NCI-H187 treated with DMSO at 0.1 percent for 48 hours (cell line): ENCODE data around the gene HRAS.

Experiments used
- DNase-seq: peaks from one replicate; lab custom pipeline; 2025; lab: John Stamatoyannopoulos, UW

The HRAS gene

DNA sequence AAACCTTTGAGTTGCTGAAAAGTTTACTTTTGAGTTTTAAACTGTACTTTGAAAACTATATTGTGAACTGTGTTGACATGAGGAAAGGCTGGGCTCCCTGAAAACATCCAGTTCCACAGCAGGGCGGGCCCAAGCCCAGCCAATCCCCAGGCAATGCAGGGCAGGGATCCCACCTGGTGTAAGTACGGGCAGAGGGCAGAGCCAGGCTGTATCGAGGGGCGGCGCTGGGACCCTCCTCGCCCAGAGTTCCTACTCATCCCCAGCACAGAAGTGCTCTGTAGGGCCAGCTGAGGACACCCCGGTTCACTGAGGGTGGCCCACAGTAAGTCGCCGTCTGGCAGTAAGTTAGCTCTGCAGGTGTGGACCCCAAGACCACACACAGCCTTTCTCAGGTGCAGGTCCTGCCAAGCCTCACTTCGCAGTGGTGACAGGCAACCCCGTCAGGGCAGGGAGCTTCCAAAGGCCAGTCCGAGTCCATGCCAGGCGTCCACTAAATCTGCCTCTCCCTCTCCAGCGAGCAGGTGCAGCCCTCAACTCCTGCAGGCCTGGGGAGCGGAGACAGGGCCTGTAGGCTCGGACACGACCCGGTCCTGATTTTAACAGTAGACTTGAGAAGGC is 31.7 kb upstream of the HRAS start:
- DNase-seq: no peak

DNA sequence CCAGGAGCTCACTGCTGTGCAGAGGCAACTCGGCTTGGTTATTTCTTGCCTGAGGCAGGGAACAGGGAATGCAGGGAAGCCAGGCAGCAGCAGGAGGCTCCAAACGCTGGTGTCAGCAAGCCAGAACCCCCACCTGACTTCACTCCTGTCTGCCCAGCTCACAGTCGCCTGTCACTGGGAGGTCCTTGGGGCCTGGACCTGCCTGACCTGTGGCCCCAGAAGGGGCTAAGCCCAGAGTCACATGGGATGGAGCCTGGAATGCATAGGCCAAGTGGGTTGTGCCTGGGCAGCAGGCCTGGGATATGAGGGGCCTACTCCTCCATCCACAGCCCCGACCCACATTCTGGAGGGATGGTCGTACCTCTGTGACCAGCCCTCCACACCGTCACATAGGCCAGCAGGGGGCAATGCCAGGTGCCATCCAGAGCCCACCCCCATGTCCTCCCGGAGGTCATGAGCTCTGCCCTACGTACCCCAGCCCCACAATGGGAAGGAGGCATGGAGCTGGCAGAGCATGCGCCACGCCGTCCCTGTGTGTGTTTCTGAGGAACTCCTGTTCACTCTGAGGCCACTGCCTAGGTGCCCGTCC is 30.6 kb upstream of the HRAS start:
- DNase-seq: no peak

DNA sequence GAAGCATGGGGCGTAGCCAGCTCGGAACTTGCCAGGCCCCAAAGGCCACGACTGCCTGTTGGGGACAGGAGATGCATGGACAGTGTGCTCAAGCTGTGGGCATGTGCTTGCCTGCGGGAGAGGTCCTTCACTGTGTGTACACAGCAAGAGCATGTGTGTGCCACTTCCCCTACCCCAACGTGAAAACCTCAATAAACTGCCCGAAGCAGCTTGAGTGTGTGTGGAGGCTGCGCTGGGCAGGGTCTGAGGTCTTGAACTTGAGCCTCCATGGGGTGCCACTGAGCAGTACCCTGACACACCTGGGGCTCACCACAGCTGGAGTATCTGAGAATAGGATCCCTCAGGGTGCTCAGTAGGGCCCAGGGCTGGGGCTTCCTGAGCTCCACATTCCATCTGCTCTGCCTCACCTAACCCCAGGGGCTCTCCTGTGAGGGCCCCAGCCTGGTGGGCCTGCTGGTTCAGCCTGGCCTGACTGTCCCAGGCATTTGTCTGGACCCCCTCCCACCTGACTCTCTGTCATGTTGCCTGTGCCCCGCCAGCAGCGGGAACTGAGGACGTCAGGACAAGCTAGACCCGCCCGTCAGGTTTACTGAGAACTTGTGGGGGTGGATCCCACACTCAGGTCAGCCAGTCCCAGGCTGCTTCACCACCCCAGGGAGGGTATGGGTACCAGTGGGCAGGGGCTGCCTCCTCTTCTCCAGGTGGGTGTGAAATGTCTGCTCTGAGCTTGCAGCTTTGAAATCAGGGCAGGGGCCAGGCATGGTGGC is 28.6 kb upstream of the HRAS start:
- no peak for DNase-seq

DNA sequence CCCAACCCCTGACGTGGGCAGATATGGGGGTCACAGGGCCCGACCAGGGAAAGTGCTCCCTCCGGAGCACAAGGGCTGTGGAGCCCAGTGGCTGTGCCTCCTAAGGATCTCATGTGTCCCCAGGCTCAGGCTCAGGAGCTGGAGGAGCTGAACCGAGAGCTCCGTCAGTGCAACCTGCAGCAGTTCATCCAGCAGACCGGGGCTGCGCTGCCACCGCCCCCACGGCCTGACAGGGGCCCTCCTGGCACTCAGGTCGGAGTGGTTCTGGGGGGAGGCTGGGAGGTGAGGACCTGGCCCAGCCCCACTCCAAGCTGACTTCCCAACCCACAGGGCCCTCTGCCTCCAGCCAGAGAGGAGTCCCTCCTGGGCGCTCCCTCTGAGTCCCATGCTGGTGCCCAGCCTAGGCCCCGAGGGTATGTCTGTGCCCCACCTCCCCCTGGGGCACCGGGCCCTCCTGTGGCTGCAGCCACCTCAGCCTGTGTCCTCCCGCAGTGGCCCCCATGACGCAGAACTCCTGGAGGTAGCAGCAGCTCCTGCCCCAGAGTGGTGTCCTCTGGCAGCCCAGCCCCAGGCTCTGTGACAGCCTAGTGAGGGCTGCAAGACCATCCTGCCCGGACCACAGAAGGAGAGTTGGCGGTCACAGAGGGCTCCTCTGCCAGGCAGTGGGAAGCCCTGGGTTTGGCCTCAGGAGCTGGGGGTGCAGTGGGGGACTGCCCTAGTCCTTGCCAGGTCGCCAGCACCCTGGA is 27.9 kb upstream of the HRAS start:
- no peak for DNase-seq

DNA sequence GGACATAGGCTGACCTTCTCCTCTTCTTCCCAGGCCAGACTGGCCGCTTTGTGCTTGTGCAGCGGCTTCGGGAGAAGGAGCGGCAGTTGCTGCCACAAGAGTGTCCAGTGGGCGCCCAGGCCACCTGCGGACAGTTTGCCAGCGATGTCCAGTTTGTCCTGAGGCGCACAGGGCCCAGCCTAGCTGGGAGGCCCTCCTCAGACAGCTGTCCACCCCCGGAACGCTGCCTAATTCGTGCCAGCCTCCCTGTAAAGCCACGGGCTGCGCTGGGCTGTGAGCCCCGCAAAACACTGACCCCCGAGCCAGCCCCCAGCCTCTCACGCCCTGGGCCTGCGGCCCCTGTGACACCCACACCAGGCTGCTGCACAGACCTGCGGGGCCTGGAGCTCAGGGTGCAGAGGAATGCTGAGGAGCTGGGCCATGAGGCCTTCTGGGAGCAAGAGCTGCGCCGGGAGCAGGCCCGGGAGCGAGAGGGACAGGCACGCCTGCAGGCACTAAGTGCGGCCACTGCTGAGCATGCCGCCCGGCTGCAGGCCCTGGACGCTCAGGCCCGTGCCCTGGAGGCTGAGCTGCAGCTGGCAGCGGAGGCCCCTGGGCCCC is 26.8 kb upstream of the HRAS start:
- DNase-seq: no peak

DNA sequence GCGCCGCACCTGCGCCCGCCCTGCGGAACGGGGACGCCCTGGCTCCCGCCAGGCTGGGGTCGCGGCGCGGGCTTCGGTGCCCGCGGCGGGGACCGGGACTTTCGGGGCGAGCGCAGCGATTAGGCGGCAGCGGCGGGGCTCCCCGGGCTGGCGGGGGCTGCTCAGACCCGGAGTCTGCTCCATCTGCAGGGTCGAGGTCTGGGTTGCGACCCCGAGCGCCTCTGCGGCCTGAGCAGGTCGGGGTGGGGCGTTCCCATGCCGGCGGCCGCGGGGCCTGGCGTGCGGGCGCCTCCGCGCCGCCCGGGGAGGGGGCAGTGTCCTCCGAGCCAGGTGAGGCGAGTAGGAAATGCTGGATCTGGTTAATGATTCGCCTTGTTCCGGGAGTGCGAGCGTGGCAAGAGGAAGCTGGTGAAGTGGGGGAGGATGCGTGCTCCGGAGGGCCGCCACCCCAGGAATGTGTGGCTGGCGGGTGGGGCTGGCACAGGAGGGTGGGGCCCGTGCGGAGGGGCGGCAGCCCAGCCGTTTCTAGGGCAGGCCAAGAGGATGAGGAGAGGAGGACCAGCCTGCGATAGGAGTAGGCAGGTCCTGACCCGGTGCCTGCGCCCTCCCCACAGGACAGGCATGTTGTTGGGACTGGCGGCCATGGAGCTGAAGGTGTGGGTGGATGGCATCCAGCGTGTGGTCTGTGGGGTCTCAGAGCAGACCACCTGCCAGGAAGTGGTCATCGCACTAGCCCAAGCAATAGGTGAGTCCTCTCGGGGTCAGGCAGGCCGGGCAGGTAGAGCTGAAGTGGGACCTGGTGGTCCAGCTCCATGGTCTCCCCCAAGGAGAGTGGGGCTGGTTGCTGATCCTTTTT is 26.0 kb upstream of the HRAS start:
- DNase-seq: no peak

DNA sequence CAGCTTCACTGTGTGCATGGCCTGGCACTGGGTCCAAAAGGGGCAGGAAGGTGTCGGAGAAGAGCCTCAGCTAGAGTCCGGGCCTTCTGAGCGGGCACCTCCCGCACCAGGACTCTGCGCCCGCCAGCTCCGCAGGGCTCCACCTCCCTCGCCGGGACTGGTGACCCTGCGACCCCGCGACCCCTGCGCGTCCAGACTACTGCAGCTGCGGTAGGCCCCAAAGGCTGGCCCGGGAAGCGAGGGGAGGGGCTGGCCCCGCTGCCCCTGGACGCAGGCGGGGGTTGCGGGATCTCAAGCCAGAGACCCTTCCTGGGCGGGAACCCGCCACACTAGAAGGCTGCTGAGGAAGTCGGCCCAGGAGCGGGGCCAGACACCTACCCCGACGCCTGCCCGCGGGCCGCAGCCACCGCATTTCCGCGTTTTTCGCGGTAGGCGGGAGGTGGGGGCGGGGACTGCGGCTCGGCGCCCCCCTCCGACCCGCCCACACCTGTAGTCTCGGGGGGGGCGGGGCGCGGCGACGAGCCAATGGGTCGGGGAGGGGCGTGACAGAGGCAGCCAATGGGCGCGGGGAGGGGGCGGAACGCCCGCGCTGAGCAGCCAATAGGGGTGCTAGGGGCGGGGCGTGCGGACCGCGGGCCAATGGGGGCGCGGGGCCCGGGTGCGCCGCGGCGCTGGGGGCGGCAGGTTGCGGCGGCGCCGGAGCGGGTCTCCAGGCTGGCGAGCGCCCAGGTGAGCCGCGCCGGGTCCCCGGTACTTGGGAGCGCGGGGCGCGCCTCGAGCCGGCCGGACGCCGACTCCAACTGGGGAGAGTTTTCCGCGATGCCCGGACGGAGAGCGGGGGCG is 25.1 kb upstream of the HRAS start, which contains the start of the genes LMNTD2 and RASSF7:
LMNTD2 (minus strand) TSS at position 434 of the 843 bp plus-strand sequence; CDS start at position 412, 22 bp downstream.
RASSF7 (plus strand) TSS at position 666 of the 843 bp plus-strand sequence. CDS start 799 bp downstream, outside the sequence.
- peak; percentile 71 for DNase-seq

DNA sequence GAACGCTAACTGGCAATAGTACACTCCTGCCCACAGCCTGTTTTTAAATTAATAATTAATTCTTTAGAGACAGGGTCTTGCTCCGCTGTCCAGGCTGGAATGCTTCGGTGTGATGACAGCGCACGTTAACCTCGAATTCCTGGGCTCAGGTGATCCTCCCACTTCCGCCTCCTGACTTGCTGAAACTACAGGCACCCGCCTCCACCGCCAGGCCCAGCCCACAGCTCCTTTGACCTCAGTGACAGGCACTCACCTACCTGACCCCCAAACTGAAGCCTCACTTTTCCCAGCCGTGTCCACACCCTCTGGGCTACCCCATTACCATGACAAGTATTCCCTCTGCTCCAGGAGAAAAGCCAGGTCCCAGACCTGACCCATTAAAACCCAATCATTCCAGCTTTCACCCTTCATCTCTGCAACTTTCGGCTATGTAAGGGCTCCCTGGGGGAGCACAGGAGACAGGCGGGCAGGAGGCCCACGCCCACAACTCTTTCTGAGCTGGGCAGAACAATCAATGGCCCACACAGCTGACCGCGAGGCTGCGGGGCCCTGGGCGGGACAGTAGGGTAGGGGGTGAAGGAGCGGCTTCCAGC is 24.4 kb upstream of the HRAS start:
- DNase-seq: no peak

DNA sequence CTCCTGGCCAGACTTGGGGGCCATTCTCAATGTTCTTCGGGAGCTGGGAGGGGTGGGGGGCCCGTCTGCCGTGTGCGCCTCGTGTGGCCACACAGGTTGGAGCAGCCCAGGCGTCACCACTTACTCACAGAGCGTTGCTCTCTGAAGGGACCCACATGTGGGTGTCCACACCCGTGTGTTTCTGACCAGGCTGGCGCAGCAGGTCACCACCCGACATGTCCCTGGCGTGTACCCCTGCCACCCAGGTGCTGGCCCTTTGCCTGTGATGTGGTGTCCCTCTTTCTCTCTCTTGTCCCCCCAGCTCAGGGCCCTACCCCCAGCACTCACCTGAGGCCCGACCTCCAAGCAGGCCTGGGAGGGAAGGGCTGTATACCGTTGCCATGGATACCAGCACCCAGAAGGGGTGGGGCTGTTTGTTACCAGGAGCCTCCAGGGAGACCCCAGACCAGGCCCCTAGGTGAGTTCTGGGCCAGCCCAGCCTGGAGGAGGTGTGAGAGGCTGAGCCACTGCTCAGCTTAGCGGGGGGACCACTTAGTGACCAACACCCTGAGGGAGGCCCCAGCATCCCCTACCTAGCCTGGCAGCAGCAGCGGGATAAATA is 23.7 kb upstream of the HRAS start:
- DNase-seq: no peak

DNA sequence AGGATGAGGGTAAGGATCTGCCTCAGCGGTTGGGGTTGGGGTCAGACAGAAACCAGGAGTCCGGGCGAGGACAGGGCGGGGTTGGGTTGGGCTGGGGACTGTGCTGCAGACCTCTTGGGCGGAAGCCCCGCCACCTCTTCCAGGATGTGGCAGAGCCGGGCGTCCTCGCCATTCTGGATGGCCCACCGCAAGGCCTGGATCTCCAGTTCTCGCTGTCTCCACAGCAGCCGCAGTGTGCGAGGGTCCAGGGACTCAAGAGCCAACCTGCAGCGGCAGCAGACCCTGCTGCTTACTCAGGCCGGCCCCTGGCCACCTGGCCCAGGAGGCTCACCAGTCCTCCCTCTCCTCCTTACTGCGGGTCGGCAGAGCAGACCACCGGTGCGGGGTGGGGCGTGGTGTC is 23.1 kb upstream of the HRAS start:
- DNase-seq: no peak

DNA sequence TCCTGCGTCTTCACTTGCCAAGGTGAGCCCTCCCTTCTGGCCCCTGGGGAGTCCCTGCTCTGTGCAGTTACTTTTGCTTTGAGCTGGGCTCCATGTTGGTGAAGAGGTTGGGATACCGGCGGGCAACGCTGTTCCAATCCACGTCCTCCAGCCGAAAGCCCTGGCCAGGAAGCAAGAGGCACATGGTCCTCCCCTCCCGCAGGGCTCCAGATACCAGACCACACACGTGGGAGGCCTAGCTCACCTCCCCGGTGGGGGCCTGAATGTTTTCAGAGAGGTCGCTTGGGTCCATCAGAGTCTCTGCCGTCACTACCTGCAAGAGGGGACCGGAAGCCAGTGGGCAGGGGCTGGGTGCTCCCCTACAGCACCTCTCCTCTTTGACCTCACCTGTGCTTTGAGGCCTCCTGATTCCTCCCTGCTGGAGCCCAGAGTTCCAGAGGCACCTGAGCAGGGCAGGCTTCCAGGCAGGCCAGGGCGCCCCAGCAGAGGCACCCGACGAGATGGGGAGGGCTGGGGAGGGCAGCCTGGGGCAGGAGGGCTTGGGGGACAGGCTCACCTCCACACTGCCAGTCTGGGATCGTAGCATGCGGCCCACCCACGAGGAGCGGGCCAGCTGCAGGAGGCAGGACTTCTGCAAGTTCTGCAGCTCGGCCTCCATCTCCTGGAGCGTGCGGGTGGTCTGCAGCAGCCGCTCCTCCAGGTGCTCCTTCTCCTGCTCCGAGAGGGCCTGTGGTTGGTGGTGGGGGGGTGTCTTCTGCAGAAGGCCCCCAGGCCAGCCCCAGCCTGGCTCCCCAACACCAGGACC is 22.2 kb upstream of the HRAS start:
- DNase-seq: no peak

DNA sequence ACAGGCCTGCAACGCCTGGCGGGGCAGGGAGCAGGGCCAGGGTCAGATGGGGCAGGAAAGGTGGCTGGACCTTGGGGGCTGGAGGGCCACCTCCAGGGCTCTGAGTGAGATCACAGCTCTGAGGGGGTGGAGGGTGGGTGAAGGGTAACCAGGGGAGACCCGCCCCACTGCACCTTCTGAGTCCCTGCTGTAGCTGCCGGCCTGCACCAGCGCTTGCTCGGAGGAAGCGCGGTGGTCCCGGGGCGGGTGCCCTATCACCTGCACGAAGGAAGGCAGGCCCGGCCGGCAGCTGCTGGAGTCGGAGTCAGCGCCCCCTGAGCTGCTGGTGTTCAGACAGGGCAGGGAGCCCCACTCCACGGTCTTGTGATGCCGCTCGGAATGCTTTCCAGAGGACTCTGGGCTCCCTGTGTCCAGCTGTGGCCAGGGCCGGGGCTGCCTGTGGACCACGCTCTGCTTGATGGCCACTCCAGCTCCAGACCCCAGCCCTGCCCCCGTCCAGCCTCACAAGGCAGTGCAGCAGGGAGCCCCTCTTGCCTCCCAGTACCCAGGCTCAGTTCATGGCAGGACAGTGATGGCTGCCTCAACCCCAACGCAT is 21.4 kb upstream of the HRAS start:
- DNase-seq: no peak

DNA sequence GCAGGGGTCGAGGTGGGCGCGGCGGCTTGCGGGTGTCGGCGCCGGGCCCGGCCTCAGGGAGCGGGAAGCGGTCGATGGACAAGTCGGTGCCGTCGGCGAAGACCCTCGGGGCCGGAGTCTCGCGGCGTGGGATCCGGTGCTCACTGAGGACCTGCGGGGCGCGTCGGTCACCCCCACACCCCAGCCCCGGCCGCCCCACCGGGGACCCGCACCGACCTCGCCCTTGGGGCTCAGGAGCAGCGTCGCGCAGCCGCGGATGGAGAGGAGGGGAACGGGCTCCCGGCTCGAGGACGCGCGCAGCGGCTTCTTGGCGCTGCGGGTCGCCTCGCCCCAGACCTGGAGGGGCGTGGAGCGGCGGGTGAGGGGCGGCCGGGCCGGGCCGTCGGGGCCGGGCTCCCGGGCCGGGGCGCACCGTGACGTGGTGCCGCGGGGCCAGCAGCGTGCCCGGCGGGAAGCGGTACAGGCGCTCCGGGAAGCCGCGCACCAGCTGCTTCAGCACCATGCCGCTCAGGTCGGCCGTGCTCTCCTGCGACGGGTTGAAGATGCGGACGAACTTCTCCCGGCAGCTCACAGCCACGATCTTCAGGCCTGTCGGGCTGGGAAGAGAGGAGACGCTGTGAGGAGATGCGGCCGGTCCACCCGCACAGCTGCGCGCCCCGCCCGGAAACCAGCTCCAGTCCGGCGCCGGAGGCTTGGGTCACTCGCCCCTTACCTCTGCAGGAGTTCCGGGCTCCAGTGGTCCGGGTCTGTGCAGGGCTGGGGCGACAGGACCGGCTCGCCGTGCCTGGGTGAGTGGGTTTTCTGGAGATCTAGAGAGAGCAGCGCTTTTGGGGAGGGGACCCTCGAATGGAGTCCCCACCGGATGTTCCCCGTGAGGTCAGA is 20.6 kb upstream of the HRAS start:
- DNase-seq: no peak

DNA sequence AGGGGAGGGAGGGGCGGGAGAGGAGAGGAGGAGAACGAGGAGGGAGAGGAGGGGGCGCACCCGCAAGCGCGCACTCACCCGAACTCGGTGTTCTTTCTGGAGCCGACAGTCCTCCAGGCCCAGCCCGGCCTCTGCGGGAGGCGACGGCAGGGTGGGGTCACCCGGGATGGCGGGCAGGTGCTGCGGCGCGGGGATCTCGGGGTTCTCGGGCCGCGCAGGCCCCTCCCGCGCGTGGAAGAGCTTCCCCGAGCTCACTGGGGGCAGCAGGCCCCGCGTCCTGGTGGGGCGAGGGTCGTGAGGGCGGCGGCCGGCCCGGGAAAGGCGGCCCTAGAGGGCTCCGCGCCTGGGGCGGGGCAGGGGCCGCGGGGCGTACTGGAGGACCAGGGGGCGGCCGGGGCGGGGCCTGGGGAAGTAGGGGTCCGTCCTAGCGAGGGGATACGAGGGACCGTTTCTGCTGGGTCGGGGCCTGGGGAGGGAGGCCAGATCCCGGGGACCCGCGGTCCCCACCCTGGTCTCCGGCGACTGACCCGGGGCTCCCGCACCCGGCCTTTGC is 19.9 kb upstream of the HRAS start:
- DNase-seq: no peak

DNA sequence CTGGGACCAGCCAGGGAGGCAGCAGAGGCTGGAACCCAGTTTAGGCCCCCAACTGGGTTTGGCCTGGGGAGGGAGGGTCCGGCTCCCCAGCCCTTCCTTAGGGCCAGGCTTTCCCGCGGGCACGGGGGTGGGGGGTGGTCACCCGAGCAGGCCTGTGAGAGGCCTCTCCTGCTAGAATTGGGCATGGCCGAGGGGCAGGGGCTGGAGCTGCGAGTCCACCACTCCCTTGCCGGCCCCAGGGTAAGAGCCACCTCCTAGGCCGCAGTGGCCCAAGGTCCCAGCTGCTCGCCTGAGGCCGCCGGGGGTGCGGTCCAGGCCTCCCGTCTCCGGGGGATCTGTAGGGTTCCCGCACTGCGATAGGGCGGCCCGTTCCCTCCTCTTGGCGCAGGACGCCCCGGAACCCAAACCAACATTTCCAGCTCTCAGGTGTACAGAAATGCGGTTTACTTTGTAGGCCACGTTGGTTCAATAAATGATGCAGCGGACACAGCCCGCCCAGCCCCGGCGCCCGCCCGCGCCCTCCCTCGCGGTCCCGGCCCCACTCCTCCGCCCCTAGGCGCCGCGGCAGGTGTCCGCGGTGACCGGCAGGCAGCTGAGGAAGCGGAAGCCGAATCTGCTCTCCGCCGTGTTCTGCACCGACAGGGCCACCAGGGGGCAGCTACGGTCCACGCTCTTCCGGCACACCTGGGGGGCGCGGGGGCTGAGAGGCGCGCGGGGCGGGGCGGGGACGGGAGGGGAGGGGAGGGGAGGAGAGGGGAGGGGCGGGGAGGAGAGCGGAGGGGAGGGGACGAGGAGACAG is 19.3 kb upstream of the HRAS start:
- no peak for DNase-seq

DNA sequence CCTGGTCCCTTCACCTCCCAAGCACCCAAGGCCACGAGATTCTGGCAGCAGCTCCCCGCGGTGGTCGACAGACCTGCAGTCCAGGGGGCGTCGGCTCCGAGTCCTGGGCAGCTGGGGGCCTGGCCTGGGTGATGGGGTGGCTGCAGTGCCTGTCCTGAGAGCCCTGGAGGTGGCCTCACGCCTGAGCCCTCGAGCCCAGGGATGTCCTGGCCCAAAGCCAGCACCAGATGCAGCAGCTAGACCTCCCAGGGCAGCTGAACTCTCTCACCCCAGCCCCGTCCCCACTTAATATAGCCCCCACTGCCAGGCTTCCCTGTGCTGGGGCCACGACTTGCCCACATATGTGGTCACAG is 18.6 kb upstream of the HRAS start:
- DNase-seq: no peak
